Measurements from ENCODE around the gene PPP1R15A. TPM values are rescaled to one million over a fixed set of nuclear protein-coding genes. Genes with fewer than 3 reads are reported as not detected.
"Not testable (repeated sequence)": the region's sequence is repeated elsewhere in the genome, so short reads cannot be mapped to it uniquely, and the experiment has no call there.

Gene PPP1R15A
- total RNA-seq, 1 donor from 2014 or later = 58.4 TPM

GRCh38 chr19:48881741-48882657, 9.8 kb downstream of the PPP1R15A start:
- no peak for DNase-seq

GRCh38 chr19:48883726-48884125, 11.5 kb downstream of the PPP1R15A start:
- DNase-seq = no peak

DNA sequence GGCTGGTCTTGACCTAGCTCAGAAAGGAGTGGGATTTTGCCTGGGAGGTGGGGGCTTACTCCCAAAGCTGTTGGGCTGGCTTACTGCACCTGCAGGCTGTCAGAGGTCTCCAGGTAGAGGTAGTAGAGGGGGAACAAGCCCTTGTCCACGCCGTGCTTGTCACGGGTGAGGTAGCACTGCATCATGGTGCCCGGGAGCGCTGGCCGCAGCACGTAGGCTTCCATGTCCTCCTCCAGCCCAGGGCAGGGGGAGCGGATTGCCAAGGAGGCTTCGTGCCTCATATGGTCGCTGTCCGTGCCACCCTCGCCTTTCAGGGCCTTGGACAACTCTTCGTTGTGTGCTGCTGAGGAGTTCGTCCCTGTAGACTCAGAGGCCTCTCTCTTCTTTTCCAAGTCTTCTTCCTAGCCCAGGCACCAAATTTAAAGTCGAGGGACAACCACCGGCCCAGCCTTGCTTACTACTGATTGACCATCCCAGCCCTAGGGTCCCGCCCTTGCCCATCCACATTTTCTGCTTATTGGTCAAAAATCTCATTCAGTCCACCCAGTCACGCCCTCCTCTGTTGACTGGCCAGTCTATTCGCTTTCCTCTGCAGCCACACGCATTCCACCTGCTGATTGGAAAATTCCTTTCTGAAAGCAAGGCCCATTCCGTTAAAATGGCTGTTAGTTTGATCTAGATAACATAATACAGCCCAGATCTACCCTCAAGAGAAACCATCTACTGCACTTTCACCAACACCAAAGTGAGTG, 15.8 kb downstream of the PPP1R15A start:
- DNase-seq = no peak

- not testable (repeated sequence) for DNase-seq
Observed at GRCh38 chr19:48889496-48889895, 17.3 kb downstream of the PPP1R15A start.

GRCh38 chr19:48890551-48890950, 18.3 kb downstream of the PPP1R15A start:
- no peak for DNase-seq

GRCh38 chr19:48895226-48895625, 23.0 kb downstream of the PPP1R15A start:
- DNase-seq = no peak

DNA sequence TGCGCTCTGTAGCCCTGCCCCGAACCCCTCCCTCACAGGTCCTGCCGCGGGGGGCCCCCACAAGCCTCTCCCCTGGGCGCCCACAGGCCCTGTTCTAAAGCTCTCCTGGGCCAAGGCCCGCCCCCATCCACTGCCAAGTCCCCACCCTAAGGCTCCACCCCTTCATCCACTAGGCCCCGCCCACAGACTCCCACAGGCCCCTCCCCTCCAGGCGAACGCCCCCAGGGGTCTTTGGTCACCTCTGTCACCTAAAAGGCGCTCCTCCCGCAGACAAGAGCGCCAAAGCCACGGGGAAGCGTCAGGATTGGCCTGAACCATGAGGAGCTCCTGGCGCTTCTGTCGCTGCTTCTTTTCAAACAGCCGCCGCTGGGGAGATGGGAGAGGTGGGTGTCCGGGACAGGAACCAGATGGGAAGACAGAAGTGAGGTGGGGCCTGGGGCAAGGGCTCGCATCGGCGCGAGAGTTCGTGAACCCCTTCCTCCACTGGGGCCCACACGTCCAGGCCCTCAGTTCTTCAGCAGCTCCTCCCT, 24.0 kb downstream of the PPP1R15A start:
- DNase-seq = no peak

GRCh38 chr19:48897181-48897580, 25.0 kb downstream of the PPP1R15A start:
- DNase-seq = no peak

GRCh38 chr19:48899386-48899749, 27.1 kb downstream of the PPP1R15A start:
- not testable (repeated sequence) for DNase-seq

DNA sequence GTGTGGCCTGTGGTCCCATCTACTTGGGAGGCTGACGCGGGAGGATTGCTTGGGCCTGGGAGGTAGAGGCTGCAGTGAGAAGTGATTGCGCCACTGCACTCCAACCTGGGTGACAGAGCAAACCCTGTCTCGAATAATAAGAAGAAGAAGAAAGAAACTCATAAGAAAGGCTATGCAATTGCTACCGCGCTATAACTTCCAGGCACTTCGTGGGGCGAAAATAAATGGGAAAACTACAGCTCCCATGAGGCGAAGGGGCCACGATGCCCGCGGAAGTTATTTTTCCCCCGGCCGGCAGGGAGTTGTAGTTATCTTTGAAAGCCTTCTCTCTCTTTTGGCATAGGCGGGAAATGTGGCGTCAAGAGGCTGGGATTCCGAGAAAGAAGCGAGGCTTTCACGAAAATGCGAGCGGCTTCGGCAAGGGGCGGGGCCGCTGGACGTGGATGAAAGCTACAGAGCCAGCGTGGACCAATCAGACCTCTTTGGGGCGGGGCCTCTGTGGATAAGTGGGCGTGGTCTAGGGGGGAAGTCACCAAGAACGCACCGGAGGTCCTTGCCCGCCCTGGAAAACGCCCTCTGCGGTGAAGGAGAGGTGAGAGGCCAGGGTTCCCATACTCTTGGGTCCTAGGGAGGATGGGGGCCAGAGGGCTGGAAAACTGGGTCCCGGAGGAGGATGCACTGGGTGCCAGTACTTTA, 27.7 kb downstream of the PPP1R15A start, which contains the start of gene NUCB1:
TSS of gene NUCB1 (plus strand) at position 532 of the 696 bp plus-strand sequence. CDS start 485 bp downstream, outside the sequence.
- peak; percentile 99 for DNase-seq

DNA sequence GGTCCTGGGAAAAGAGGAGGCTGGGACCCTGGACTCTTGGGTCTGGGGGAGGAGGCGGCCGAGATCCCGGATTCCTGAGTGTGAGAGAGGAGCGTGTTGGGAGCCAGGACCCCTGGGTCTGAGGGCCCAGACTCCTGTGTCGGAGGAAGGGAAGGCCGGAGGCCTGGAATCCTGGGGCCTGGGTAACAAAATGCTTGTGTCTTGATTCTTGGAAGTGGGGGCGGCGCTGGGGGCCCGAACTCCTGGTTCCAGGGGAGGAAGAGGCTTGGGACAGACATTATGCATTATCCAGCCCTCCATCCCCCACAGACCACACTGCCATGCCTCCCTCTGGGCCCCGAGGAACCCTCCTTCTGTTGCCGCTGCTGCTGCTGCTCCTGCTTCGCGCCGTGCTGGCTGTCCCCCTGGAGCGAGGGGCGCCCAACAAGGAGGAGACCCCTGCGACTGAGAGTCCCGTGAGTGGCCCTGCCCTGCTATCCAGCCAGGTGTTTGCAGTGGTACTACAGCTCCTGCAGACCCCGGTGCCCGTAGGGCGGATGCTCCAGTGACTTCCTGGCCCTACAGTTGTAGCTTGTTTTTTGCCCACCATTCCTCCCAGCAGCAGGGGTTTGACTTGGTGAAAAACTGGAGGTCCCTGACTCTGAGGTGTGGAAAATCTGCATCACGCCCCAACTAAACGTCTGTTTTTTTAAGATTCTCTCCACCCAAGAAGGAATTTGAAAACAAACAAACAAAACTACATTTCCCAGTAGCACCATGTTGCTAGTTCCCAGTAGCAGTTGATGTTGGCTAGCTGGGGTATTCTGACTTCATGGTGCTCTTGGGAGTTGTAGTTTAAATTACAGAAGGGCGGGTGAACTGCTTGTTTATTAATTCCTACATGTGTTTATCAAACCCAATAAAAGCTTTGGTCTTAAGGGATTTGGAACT, 28.5 kb downstream of the PPP1R15A start:
- DNase-seq = no peak

GRCh38 chr19:48902291-48902690, 30.1 kb downstream of the PPP1R15A start:
- DNase-seq = not testable (repeated sequence)

- DNase-seq = not testable (repeated sequence)
Observed at GRCh38 chr19:48903788-48904187, 31.6 kb downstream of the PPP1R15A start.

GRCh38 chr19:48905664-48906063, 33.4 kb downstream of the PPP1R15A start:
- DNase-seq = no peak

- DNase-seq = no peak
Observed at GRCh38 chr19:48906324-48906723, 34.1 kb downstream of the PPP1R15A start.

- no peak for DNase-seq
Observed at GRCh38 chr19:48907671-48908070, 35.5 kb downstream of the PPP1R15A start.

DNA sequence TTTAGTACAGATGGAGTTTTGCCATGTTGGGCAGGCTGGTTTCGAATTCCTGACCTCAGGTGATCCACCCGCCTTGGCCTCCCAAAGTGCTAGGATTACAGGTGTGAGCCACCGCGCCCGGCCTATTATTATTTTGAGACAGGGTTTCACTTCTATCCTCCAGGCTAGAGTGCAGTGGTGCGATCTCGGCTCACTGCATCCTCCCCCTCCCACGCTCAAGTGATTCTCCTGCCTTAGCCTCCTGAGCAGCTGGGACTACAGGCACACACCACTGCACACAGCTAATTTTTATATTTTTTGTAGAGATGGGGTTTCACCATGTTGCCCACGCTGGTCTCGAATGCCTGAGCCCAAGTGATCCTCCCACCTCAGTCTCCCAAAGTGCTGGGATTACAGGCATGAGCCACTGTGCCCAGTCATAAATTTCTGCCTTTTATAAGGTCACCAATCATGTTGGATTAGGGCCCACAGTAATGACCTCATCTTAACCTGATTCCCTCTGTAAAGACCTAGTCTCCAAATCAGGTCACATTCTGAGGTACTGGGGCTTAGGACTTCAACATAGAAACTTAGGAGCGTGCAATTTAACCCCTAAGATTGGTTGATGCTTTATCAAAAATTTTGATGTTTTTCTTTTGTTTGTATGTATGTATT, 37.3 kb downstream of the PPP1R15A start:
- not testable (repeated sequence) for DNase-seq

DNA sequence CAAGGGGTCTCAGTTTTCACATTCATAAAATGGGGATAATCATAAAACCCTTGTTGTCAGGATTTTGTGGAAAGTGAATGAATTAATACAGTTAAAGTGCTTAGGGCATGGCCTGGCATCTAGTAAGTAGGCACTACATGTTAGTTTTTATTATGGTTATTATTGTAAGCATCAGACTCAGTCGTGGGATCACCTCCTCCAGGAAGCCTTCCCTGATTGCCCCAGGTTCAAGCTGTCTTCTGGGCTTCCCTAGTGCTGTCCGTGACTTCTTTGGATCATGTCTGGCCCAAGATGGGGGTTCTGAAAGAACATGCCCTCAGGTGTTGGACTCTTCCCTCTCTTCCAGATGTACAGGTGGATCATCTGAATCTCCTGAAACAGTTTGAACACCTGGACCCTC, 38.6 kb downstream of the PPP1R15A start:
- DNase-seq = no peak

- DNase-seq = no peak
Observed at GRCh38 chr19:48913114-48913889, 41.1 kb downstream of the PPP1R15A start.

- DNase-seq = no peak
Observed at GRCh38 chr19:48914181-48914580, 42.0 kb downstream of the PPP1R15A start.
